Thyroid gland (tissue), 4 donors: Measurements from ENCODE around the gene OR2S2.

ENCODE experiments used
- CTCF ChIP-seq, 6 experiments: fragments of 200-600 bp in 3 of 6; fragments of 450-650 bp in 3 of 6; sonication (generic) in 3 of 6; IDR thresholded peaks; one replicate each; pipeline ENCODE4 v1.5.1; 2016 to 2019; ENCODE audit warnings: antibody characterized with exemption in 6 of 6, mild to moderate bottlenecking in 2 of 6, inconsistent platforms in 1 of 6, moderate library complexity in 1 of 6
- POLR2A ChIP-seq, 2 donors: fragments of 450-650 bp; IDR thresholded peaks; one replicate each; pipeline ENCODE4 v1.6.1; 2017; ENCODE audit warnings: antibody characterized with exemption in 2 of 2, mild to moderate bottlenecking in 2 of 2, moderate library complexity in 1 of 2

GRCh38 chr9:35994959-35995358, 37.0 kb upstream of the OR2S2 start:
- TF ChIP-seq CTCF (IDR thresholded peaks at IDR 0.05), result no peak
- no peak for TF ChIP-seq POLR2A (IDR thresholded peaks at IDR 0.05)
